NCI-H345 treated with DMSO at 0.1 percent for 48 hours (cell line): ENCODE results near the gene TRMT10A.

Experiments
- DNase-seq: peaks from one replicate; lab custom pipeline; 2025; ENCODE audit not compliant: unreplicated experiment; lab: John Stamatoyannopoulos, UW

The TRMT10A gene

GRCh38 chr4:99563310-99564186 is at the start of gene TRMT10A:
TRMT10A (minus strand) TSS chr4:99564039; CDS start chr4:99559338, 4,701 bp downstream.
- peak; percentile 89 for DNase-seq

GRCh38 chr4:99612704-99613103 is 48.9 kb upstream of the TRMT10A start:
- DNase-seq = no peak

GRCh38 chr4:99612281-99612680 is 48.4 kb upstream of the TRMT10A start:
- DNase-seq = no peak

- DNase-seq = no peak
These were observed 46.9 kb upstream of the TRMT10A start for GRCh38 chr4:99610605-99611175.

- DNase-seq = no peak
These were observed 44.6 kb upstream of the TRMT10A start for GRCh38 chr4:99608417-99608816.

- DNase-seq = no peak
These were observed 42.9 kb upstream of the TRMT10A start for GRCh38 chr4:99606716-99607115.

- no peak for DNase-seq
These were observed 31.0 kb upstream of the TRMT10A start for GRCh38 chr4:99594818-99595217.

- DNase-seq = no peak
These were observed 30.2 kb upstream of the TRMT10A start for GRCh38 chr4:99593781-99594641.

GRCh38 chr4:99591757-99592156 is 27.9 kb upstream of the TRMT10A start:
- DNase-seq = no peak

- DNase-seq = no peak
These were observed 24.0 kb upstream of the TRMT10A start for GRCh38 chr4:99587803-99588202.

GRCh38 chr4:99587309-99587708 is 23.5 kb upstream of the TRMT10A start:
- DNase-seq = no peak

- no peak for DNase-seq
These were observed 23.0 kb upstream of the TRMT10A start for GRCh38 chr4:99586797-99587196.

- DNase-seq = no peak
These were observed 22.5 kb upstream of the TRMT10A start for GRCh38 chr4:99586322-99586721.

GRCh38 chr4:99585516-99585915 is 21.7 kb upstream of the TRMT10A start:
- no peak for DNase-seq

GRCh38 chr4:99578714-99579113 is 14.9 kb upstream of the TRMT10A start:
- DNase-seq = no peak

GRCh38 chr4:99574530-99575324 is 10.9 kb upstream of the TRMT10A start, which contains the start of gene MTTP:
MTTP (plus strand) TSS chr4:99574824; CDS start chr4:99574910, 86 bp downstream.
- DNase-seq = no peak

GRCh38 chr4:99573735-99574368 is 10.0 kb upstream of the TRMT10A start:
- no peak for DNase-seq

GRCh38 chr4:99572527-99573240 is 8.8 kb upstream of the TRMT10A start:
- no peak for DNase-seq

- no peak for DNase-seq
These were observed 8.0 kb upstream of the TRMT10A start for GRCh38 chr4:99571883-99572282.

- DNase-seq = no peak
These were observed 1.1 kb upstream of the TRMT10A start for GRCh38 chr4:99564921-99565320.
